PC-9 (cell line): ENCODE results near the gene C17orf67. TPM values are rescaled to one million over a fixed set of nuclear protein-coding genes. Genes with fewer than 3 reads are reported as not detected.

Experiments
- BruUV-seq: library from RNA; stranded (reverse); fragments of 400-500 nt; replicated peaks from 2 replicates; lab custom pipeline; 2021; lab: Mats Ljungman, UMichigan
- CTCF ChIA-PET: fragments of 300-600 bp; sonication (Branson Sonifier 250); formaldehyde crosslinking; loops from one replicate; lab custom pipeline; 2022; ENCODE audit warnings: antibody characterized with exemption; lab: Charles Lee
- POLR2A ChIA-PET: fragments of 300-600 bp; sonication (Branson Sonifier 250); formaldehyde crosslinking; loops from one replicate; lab custom pipeline; 2022; ENCODE audit warnings: antibody characterized with exemption; ENCODE audit not compliant: unreplicated experiment; lab: Charles Lee
- DNase-seq, 2 experiments: peaks; one replicate each; pipeline versions ENCODE4 v3.0.0 to v3.0.0-alpha.2; 2015 to 2022; ENCODE audit warnings: mixed read lengths in 1 of 2
- H2AFZ ChIP-seq: fragments of 200-600 bp; sonication (generic); 2 replicates; pipeline ENCODE4 v1.8.1; 2017; ENCODE audit warnings: antibody characterized with exemption
- H3F3A ChIP-seq: fragments of 200-600 bp; sonication (generic); 2 replicates; pipeline ENCODE4 v1.8.1; 2017; ENCODE audit warnings: antibody characterized with exemption, mild to moderate bottlenecking, low read depth; ENCODE audit not compliant: insufficient read depth
- H3K27ac ChIP-seq: fragments of 200-600 bp; sonication (generic); 2 replicates; pipeline ENCODE4 v1.6.1; 2016; ENCODE audit warnings: mixed run types
- H3K27me3 ChIP-seq: fragments of 200-600 bp; sonication (generic); 2 replicates; pipeline ENCODE4 v1.6.1; 2016; ENCODE audit warnings: low read depth, mixed run types; ENCODE audit not compliant: insufficient read depth
- H3K36me3 ChIP-seq: fragments of 200-600 bp; sonication (generic); 2 replicates; pipeline ENCODE4 v1.6.1; 2016; ENCODE audit warnings: low read depth, mixed run types
- H3K4me1 ChIP-seq: fragments of 200-600 bp; sonication (generic); replicated peaks from 2 replicates; pipeline ENCODE4 v1.6.1; 2016; ENCODE audit warnings: mixed run types; ENCODE audit not compliant: insufficient read depth
- H3K4me2 ChIP-seq: fragments of 200-600 bp; sonication (generic); 2 replicates; pipeline ENCODE4 v1.6.1; 2017; ENCODE audit warnings: mixed run types
- H3K4me3 ChIP-seq: fragments of 200-600 bp; sonication (generic); 2 replicates; pipeline ENCODE4 v1.6.1; 2016; ENCODE audit warnings: mixed run types
- H3K79me2 ChIP-seq: fragments of 200-600 bp; sonication (generic); 2 replicates; pipeline ENCODE4 v1.6.1; 2017; ENCODE audit warnings: low read depth, mixed run types
- H3K9me2 ChIP-seq: fragments of 200-600 bp; sonication (generic); 2 replicates; pipeline ENCODE4 v1.8.1; 2017; ENCODE audit warnings: mild to moderate bottlenecking; ENCODE audit not compliant: insufficient read depth
- H3K9me3 ChIP-seq: fragments of 200-600 bp; sonication (generic); 2 replicates; pipeline ENCODE4 v1.8.1; 2016; ENCODE audit warnings: low read depth; ENCODE audit not compliant: insufficient read depth
- H4K20me1 ChIP-seq: fragments of 200-600 bp; sonication (generic); 2 replicates; pipeline ENCODE4 v1.8.1; 2017; ENCODE audit not compliant: insufficient read depth
- EZH2 ChIP-seq: fragments of 200-600 bp; sonication (generic); IDR thresholded peaks from 2 replicates; pipeline ENCODE4 v1.8.0; 2017; ENCODE audit warnings: antibody characterized with exemption, low read depth
- intact Hi-C: fragments of 100-400 bp; cut with micrococcal nuclease; formaldehyde crosslinking; loops from one replicate; pipeline ENCODE4 v1.10.0; 2022; ENCODE audit not compliant: unreplicated experiment
- total RNA-seq: library from RNA; stranded (reverse); gene quantifications from 2 replicates; pipeline ENCODE4 v1.2.3, GENCODE V29; 2021
- TF ChIP-seq, protein P1 (sequence below): fragments of 200-600 bp; sonication (generic); conservative IDR thresholded peaks from 2 replicates; pipeline ENCODE4 v1.6.1; 2017; ENCODE audit warnings: mixed run types, antibody characterized with exemption, mild to moderate bottlenecking, moderate library complexity

Gene C17orf67
- total RNA-seq, 1 experiment from 2014 or later: 4.3 TPM

GRCh38 chr17:56834380-56835263 is 902 bp upstream of the C17orf67 start:
- Histone ChIP-seq H3K27me3 (no peaks in the 10 kb centered on the region), H3K4me3 (peak overlapping the region; percentile 94), H3K27ac (peak overlapping the region; percentile 24), H3K4me2 (peak overlapping the region; percentile 96), H2AFZ (peak overlapping the region; percentile 93), H3K36me3 (0 out of 2 replicates have a peak, but pooled peaks cover 3% of the 10 kb centered on the region), H4K20me1 (no peaks in the 10 kb centered on the region), H3F3A (no peaks in the 10 kb centered on the region), H3K4me1 (peaks cover 32% of the 10 kb centered on the region), H3K9me2 (no peaks in the 10 kb centered on the region), H3K79me2 (peaks cover 50% of the 10 kb centered on the region), H3K9me3 (no peaks in the 10 kb centered on the region)
- peak; percentile 61 to 64 for DNase-seq
- CTCF ChIA-PET: interaction anchor here (0.6 kb wide), 1 partner anchor 1869 kb away, joined by 15 read pairs; no protein-coding TSS in a partner anchor
- no peak for TF ChIP-seq EZH2
- TF ChIP-seq, protein P1, sequence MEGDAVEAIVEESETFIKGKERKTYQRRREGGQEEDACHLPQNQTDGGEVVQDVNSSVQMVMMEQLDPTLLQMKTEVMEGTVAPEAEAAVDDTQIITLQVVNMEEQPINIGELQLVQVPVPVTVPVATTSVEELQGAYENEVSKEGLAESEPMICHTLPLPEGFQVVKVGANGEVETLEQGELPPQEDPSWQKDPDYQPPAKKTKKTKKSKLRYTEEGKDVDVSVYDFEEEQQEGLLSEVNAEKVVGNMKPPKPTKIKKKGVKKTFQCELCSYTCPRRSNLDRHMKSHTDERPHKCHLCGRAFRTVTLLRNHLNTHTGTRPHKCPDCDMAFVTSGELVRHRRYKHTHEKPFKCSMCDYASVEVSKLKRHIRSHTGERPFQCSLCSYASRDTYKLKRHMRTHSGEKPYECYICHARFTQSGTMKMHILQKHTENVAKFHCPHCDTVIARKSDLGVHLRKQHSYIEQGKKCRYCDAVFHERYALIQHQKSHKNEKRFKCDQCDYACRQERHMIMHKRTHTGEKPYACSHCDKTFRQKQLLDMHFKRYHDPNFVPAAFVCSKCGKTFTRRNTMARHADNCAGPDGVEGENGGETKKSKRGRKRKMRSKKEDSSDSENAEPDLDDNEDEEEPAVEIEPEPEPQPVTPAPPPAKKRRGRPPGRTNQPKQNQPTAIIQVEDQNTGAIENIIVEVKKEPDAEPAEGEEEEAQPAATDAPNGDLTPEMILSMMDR: no peak
- intact Hi-C loops: loop anchor here (5.0 kb wide), 3 partner anchors 63 to 242 kb away; partner anchors contain the start of gene NOG
- no TSS peak for BruUV-seq
- POLR2A ChIA-PET: no interaction called here

GRCh38 chr17:56833057-56833808 is 487 bp downstream of the C17orf67 start:
- H3K79me2 ChIP-seq: peaks cover 50% of the 10 kb centered on the region
- H3K9me2 ChIP-seq: no peaks in the 10 kb centered on the region
- TF ChIP-seq, protein P1: no peak
- TF ChIP-seq EZH2: no peak
- no peaks in the 10 kb centered on the region for H3K9me3 ChIP-seq
- H3K4me1 ChIP-seq: peaks cover 32% of the 10 kb centered on the region
- no peaks in the 10 kb centered on the region for H3K27me3 ChIP-seq
- no TSS peak for BruUV-seq
- ChIA-PET CTCF (interaction anchor here (0.6 kb wide), 1 partner anchor 153 kb away, joined by 7 read pairs; no protein-coding TSS in a partner anchor), POLR2A (interaction anchor here (0.6 kb wide), 1 partner anchor 12 kb away, joined by 4 read pairs; no protein-coding TSS in a partner anchor)
- no peaks in the 10 kb centered on the region for H4K20me1 ChIP-seq
- peak overlapping the region; percentile 96 for H3K4me2 ChIP-seq
- no peak overlapping the region for H3K27ac ChIP-seq
- intact Hi-C loops: loop anchor here (5.0 kb wide), 2 partner anchors 109 to 241 kb away; partner anchors contain the start of gene NOG
- no peaks in the 10 kb centered on the region for H3F3A ChIP-seq
- peak in 1 of 2 experiments; percentile 68 for DNase-seq
- peak overlapping the region; percentile 86 for H2AFZ ChIP-seq
- peak overlapping the region; percentile 94 for H3K4me3 ChIP-seq
- 0 out of 2 replicates have a peak, but pooled peaks cover 3% of the 10 kb centered on the region for H3K36me3 ChIP-seq

DNA sequence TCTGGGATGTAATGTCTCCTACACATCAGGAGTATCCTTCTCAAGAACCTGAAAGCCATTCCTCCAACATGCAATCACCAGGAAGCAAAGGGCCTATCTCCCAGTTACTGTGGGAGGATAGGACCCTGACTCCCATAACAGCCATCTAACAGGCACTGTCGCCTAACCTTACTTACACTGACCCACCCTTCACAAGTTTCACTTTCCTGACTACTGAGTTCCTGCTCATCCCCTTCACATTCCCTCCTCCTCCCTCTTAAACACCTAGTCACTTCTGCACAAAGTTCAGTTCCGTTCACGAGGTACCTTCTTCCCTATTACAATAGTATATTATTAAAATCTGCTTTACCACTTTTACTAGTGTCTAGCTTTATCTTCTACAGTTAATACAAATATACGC is 1.3 kb downstream of the C17orf67 start:
- no peak for DNase-seq
- H3K9me3 ChIP-seq: no peaks in the 10 kb centered on the region
- no peaks in the 10 kb centered on the region for H3F3A ChIP-seq
- CTCF ChIA-PET: no interaction called here
- no peak overlapping the region for H3K27ac ChIP-seq
- peaks cover 32% of the 10 kb centered on the region for H3K4me1 ChIP-seq
- H3K4me3 ChIP-seq: peak overlapping the region; percentile 94
- no TSS peak for BruUV-seq
- 0 out of 2 replicates have a peak, but pooled peaks cover 3% of the 10 kb centered on the region for H3K36me3 ChIP-seq
- no peak for TF ChIP-seq EZH2
- TF ChIP-seq, protein P1: no peak
- H2AFZ ChIP-seq: peak overlapping the region; percentile 86; the same call in 1 of the 2 replicates
- H3K9me2 ChIP-seq: no peaks in the 10 kb centered on the region
- H3K79me2 ChIP-seq: peaks cover 50% of the 10 kb centered on the region
- POLR2A ChIA-PET: no interaction called here
- H3K4me2 ChIP-seq: peak overlapping the region; percentile 96
- intact Hi-C loops: loop anchor here (5.0 kb wide), 2 partner anchors 110 to 240 kb away; partner anchors contain the start of gene NOG
- no peaks in the 10 kb centered on the region for H4K20me1 ChIP-seq
- H3K27me3 ChIP-seq: no peaks in the 10 kb centered on the region
